Chondrocyte (in vitro differentiated cells): ENCODE data around the gene MEOX1. TPM values are rescaled to one million over a fixed set of nuclear protein-coding genes. Genes with fewer than 3 reads are reported as not detected.

Experiments used
- DNase-seq: peaks from one replicate; pipeline ENCODE4 v3.0.0; 2021; ENCODE audit warnings: mixed read lengths, low spot score
- H3K27ac Mint-ChIP-seq: one replicate; pipeline ENCODE4 v1.8.0; 2021; ENCODE audit warnings: mild to moderate bottlenecking, moderate library complexity, mixed read lengths; ENCODE audit not compliant: unreplicated experiment
- H3K27me3 Mint-ChIP-seq: 2 replicates; pipeline ENCODE4 v1.8.0; 2021; ENCODE audit warnings: low read depth, mixed read lengths
- H3K36me3 Mint-ChIP-seq: 2 replicates; pipeline ENCODE4 v1.8.0; 2021; ENCODE audit warnings: low read depth, mixed read lengths
- H3K4me1 Mint-ChIP-seq: 2 replicates; pipeline ENCODE4 v1.8.0; 2021; ENCODE audit warnings: low read depth, mild to moderate bottlenecking, mixed read lengths
- H3K4me3 Mint-ChIP-seq: one replicate; pipeline ENCODE4 v1.8.0; 2021; ENCODE audit warnings: mild to moderate bottlenecking, moderate library complexity, mixed read lengths; ENCODE audit not compliant: unreplicated experiment
- H3K9me3 Mint-ChIP-seq: 2 replicates; pipeline ENCODE4 v1.8.0; 2021; ENCODE audit warnings: low read depth, mixed read lengths
- CTCF ChIP-seq: fragments of 200-600 bp; sonication (generic); IDR thresholded peaks from 2 replicates; pipeline ENCODE4 v1.5.0; 2021; ENCODE audit warnings: antibody characterized with exemption, mild to moderate bottlenecking, moderate library complexity
- total RNA-seq: library from RNA; stranded (reverse); gene quantifications from 3 replicates; pipeline ENCODE4 v1.2.1, GENCODE V29; 2021

The MEOX1 gene
- total RNA-seq, 1 donor from 2014 or later: 0.07 TPM

DNA sequence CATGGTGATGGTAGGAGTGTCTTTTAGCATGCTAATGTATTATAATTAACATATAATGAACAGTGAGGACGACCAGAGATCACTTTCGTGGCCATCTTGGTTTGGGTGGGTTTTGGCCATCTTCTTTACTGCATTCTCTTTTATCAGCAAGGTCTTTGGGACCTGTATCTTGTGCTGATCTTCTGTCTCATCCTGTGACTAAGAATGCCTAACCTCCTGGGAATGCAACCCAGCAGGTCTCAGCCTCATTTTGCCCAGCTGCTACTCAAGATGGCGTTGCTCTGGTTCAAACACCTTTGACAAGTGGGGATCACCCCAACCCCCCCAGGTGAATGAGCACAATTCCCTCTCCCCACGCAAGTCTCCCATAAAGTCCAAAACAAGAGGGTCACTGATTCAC lies 66.3 kb downstream of the MEOX1 start:
- DNase-seq: no peak
- no peak overlapping the region for H3K4me3 Mint-ChIP-seq
- no peak for TF ChIP-seq CTCF
- H3K27ac Mint-ChIP-seq: no peak overlapping the region
- H3K36me3 Mint-ChIP-seq: no peaks in the 10 kb centered on the region
- H3K4me1 Mint-ChIP-seq: peaks cover 45% of the 10 kb centered on the region
- no peaks in the 10 kb centered on the region for H3K27me3 Mint-ChIP-seq
- no peaks in the 10 kb centered on the region for H3K9me3 Mint-ChIP-seq

DNA sequence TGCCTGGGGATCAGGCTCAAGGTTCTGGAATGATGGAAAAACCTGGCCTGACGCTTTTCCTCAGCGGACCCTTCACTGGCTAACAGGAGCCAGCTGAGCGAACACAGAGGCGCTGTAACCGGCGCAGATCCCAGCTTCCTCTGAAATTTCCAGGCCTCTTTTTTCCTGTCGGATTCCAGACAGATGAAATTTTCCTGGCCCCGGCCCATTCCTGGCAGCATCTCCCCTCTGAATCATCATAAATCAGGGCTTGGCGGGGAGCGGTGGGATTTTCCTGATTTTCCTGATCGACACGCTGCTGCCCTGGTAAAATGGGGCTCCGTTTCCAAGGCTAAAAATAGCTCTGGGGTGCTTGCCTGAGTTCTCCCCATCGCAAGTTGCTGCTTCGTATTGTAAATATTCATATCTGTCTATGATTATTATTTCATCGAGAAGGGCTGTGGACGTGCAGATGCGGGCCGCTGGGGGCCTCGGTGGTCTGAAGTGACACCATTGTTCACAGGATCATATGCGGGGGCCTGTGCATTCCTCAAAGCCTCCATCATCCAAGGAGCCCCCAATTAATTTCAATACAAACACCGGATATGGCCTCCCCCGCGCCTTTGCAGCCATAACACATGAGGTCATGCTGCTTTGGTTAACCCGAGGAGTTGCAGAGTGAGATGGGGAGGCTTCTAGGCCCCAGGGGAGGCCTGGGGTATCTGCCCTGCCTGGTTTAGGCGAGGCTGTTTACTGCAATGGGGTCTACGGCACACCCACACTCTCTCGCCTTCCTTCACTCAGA lies 69.8 kb downstream of the MEOX1 start:
- Mint-ChIP-seq H3K4me3 (peak overlapping the region; percentile 33), H3K27ac (peak overlapping the region; percentile 90), H3K27me3 (no peaks in the 10 kb centered on the region), H3K9me3 (no peaks in the 10 kb centered on the region), H3K4me1 (peaks cover 39% of the 10 kb centered on the region), H3K36me3 (no peaks in the 10 kb centered on the region)
- peak; percentile 30 for TF ChIP-seq CTCF
- DNase-seq: no peak

- Mint-ChIP-seq H3K4me3 (no peak overlapping the region), H3K27ac (peak overlapping the region; percentile 90), H3K9me3 (no peaks in the 10 kb centered on the region), H3K27me3 (no peaks in the 10 kb centered on the region), H3K4me1 (peaks cover 39% of the 10 kb centered on the region), H3K36me3 (no peaks in the 10 kb centered on the region)
- no peak for TF ChIP-seq CTCF
- DNase-seq: no peak
Observed at GRCh38 chr17:43591001-43591400, 70.7 kb downstream of the MEOX1 start.

Other genes with a start within 250 kb of the MEOX1 start
- gene DHX8, start 177.9 kb downstream of the MEOX1 start, total RNA-seq: 39.0 to 49.6 TPM (median 49.2 TPM) in 3 replicates
- 1.1 to 1.2 TPM (median 1.1 TPM) in 3 replicates for gene ETV4, start 115.6 kb downstream of the MEOX1 start, total RNA-seq
- gene SOST, start 96.9 kb upstream of the MEOX1 start, total RNA-seq: not detected in 3 replicates
- 39.4 to 60.2 TPM (median 57.7 TPM) in 3 replicates for gene DUSP3, start 117.1 kb upstream of the MEOX1 start, total RNA-seq
- not detected in 3 replicates for gene CFAP97D1, start 118.5 kb upstream of the MEOX1 start, total RNA-seq
- 13.3 to 15.6 TPM (median 14.4 TPM) in 3 replicates for gene MPP3, start 171.2 kb upstream of the MEOX1 start, total RNA-seq
- 0.15 TPM in 1 of 3 replicates, not detected in the others for gene CD300LG, start 185.3 kb upstream of the MEOX1 start, total RNA-seq
- 7.0 to 7.8 TPM (median 7.5 TPM) in 3 replicates for gene MPP2, start 245.6 kb upstream of the MEOX1 start, total RNA-seq